Measurements from ENCODE around the gene ZNF775.

- no peak for TF ChIP-seq CTCF (conservative IDR thresholded peaks at IDR 0.05)
- no peak for TF ChIP-seq EZH2 (IDR thresholded peaks at IDR 0.05; ENCODE audit: low read depth)
These were observed 3.7 kb downstream of the ZNF775 start for GRCh38 chr7:150382844-150383225.
